ENCODE data around the gene CDK3.
"Not testable (repeated sequence)": the region's sequence is repeated elsewhere in the genome, so short reads cannot be mapped to it uniquely, and the experiment has no call there.

CDK3 gene

DNA sequence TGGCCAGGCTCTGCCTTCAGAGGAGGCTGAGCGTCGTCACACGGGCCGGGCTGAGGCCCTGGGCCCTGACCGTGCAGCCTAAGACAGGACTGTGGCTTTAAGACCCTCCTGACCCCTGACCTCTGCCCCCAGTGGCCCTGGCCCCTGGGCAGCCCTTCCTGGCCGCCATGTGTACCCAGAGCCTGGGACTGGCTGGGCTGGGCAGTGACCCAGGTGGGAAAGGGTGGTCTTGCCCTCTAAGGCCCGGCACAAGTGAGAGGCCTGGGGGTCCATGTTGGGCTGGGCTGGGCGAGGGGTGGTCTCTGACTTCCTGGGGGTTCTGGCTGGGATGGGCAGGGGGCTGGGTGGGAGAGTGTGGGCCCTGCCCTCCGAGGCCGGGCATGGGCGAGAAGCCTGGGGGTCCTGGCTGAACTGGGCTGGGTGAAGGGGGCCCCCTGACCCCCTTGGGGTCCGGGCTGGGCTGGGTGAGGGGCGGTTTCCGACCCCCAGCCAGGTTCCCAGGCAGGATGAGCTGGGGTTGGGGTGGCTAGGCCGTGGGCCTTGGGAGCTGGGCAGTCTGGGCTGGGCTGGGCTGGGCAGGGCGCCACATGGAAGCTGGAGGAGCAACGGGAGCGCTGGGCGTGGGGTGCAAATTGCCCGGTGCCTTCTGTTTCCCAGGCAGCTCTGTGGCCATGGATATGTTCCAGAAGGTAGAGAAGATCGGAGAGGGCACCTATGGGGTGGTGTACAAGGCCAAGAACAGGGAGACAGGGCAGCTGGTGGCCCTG, at the start of gene CDK3:
Gene CDK3, plus strand, starts transcription at position 101 of the 767 bp plus-strand sequence. Its CDS starts 571 bp downstream, at position 672.
- no peak within 1 kb of the TSS for H3K9ac ChIP-seq (ENCODE audit: low read depth, low read length)
- H3K27me3 ChIP-seq (ENCODE audit: insufficient read depth, low read length): no peaks in the 10 kb centered on the region
- no peaks in the 10 kb centered on the region for H3K4me1 ChIP-seq (ENCODE audit: insufficient read depth, low read length)
- H3K27ac ChIP-seq (ENCODE audit: low read length): no peak within 1 kb of the TSS
- 0 out of 2 replicates have a peak, but pooled peaks cover 5% of the 10 kb centered on the region for H3K36me3 ChIP-seq (ENCODE audit: insufficient read depth, low read depth, low read length)
- no peaks in the 10 kb centered on the region for H3K9me3 ChIP-seq (ENCODE audit: insufficient read depth, low read depth, low read length)
- H3K4me3 ChIP-seq (ENCODE audit: low read length): no peak within 1 kb of the TSS

DNA sequence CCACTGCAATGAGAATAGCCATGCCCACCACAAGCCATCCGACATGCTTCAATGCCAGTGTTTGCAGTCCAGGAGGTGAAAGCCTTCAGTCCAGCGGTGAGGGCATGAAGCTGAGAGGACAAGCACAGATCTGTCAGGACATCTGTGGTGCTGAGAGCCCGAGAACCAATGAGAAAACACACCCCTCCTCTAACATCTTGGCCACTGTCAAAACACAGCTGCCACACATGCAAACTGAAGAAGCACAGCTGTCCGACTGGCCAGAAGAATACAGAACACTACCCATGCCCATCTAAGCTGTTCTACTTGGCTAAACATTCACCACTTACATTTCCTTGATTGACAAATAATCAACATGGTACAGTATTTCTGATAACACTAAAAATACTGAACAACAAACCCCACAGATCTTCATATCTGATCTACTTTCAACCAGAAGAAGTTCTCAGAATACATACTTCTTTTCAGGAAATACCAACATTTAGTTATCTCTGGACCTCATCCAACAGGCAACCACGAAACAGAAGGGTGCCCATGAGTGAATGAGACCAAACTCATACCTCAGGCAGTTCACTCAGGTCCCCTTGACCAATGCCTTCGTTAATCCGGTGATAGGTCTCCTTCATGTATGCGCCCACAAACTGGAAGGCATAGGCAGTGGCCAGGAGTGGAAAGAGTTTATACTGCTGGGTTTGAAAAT, 49.6 kb upstream of the CDK3 start:
- no peak overlapping the region for H3K9ac ChIP-seq (ENCODE audit: low read depth, low read length)

DNA sequence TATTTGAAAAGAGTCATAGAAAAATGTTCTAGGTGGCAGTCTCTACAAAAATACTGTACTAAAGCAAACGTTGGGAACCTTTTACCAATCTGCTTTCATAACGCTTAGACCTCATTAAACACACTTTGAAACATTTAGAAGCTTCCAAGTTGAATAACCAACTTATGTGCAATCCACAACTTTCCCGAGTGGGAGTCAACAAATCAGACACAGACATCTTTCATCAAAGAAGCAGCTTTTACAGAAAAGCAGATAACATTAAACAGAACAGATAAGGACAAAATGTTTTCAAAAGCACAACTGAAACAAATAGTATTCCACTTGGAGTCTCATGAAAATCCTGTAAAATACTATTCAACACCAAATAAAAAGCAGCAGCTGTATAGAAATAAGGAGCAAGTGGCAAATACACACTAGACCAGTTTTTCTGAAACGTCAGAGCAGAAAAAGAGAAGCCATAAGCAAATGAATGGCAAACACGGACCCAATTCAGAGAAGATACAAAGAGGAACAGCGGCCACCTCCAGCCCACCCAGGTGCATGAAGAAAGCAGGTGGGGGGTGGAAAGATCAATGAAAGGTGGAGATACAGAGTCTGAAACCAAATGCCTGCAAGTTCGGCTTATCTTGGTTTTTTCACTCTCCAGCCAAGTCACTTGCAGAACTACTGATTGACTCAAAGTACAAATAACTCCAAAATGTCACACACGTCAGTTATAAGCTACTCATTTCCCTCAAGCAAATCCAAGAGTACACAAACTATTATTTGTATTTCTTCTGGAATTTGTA, 41.4 kb upstream of the CDK3 start:
- peaks cover 14% of the 10 kb centered on the region for H3K36me3 ChIP-seq (ENCODE audit: insufficient read depth, low read depth, low read length)
- peak overlapping the region; percentile 27; the same call in 1 of the 2 replicates for H3K9ac ChIP-seq (ENCODE audit: low read depth, low read length)
- H3K9me3 ChIP-seq (ENCODE audit: insufficient read depth, low read depth, low read length): no peaks in the 10 kb centered on the region
- no peaks in the 10 kb centered on the region for H3K27me3 ChIP-seq (ENCODE audit: insufficient read depth, low read length)
- no peak overlapping the region for H3K27ac ChIP-seq (ENCODE audit: low read length)
- peak overlapping the region; percentile 45 for H3K4me3 ChIP-seq (ENCODE audit: low read length)
- H3K4me1 ChIP-seq (ENCODE audit: insufficient read depth, low read length): peaks cover 20% of the 10 kb centered on the region

More for the DNA sequence above, 49.6 kb upstream of the CDK3 start:
- H3K9me3 ChIP-seq (ENCODE audit: insufficient read depth, low read depth, low read length): no peaks in the 10 kb centered on the region
- no peak overlapping the region for H3K4me3 ChIP-seq (ENCODE audit: low read length)
- no peaks in the 10 kb centered on the region for H3K27me3 ChIP-seq (ENCODE audit: insufficient read depth, low read length)
- no peaks in the 10 kb centered on the region for H3K4me1 ChIP-seq (ENCODE audit: insufficient read depth, low read length)
- H3K36me3 ChIP-seq (ENCODE audit: insufficient read depth, low read depth, low read length): peaks cover 85% of the 10 kb centered on the region
- H3K27ac ChIP-seq (ENCODE audit: low read length): no peak overlapping the region

DNA sequence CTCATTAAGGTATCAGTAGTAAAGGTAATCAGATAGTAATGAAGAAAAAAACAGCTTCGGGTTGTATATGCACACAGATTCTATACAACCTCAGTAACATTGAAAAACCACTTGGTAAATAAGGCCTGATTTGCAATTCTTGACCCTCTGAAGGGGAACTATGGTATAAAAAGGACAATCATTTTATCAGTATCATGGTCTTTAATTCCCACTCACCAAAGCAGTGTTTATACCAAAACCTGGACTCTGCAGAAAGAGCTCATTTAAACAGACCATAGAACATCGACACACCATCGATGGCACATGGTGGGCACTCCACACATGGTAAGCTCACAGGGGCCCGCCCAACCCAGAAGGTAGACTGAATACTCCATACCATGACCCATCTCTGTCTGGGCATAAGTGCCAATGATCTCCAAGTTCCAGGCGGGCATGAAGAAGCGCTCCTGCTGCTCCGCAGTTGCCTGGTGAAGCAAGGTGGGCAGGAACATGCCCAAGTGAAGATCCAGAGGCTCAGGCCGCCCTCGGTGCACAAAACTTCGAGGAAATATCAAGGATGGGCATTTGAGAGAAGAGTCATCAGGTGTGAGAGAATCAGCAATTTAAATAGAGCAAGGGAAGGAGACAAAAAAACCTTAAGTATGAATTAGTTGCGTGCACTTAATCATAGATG, 40.7 kb upstream of the CDK3 start:
- no peaks in the 10 kb centered on the region for H3K27me3 ChIP-seq (ENCODE audit: insufficient read depth, low read length)
- H3K9me3 ChIP-seq (ENCODE audit: insufficient read depth, low read depth, low read length): no peaks in the 10 kb centered on the region

DNA sequence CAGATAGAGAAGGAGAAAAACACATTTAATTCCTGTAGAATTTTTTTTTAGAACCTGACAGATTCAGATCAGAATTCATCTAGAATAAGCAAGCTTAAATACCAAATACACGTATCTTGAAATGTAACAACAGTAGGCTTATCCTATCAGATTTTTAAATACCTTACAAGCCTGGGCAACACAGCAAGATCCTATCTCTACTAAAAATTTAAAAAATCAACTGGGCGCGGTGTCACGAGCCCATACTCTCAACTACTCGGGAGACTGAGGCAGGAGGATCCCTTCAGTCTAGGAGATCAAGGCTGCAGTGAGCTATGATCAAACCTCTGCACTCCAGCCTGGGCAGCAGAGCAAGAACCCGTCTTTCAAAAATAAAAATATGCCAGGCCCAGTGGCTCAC, 35.2 kb upstream of the CDK3 start:
- Histone ChIP-seq H3K4me3 (ENCODE audit: low read length) (no peak overlapping the region), H3K27ac (ENCODE audit: low read length) (no peak overlapping the region), H3K36me3 (ENCODE audit: insufficient read depth, low read depth, low read length) (peaks cover 4% of the 10 kb centered on the region; the same call in 1 of the 2 replicates), H3K4me1 (ENCODE audit: insufficient read depth, low read length) (peaks cover 2% of the 10 kb centered on the region; the same call in 1 of the 2 replicates), H3K9me3 (ENCODE audit: insufficient read depth, low read depth, low read length) (no peaks in the 10 kb centered on the region), H3K9ac (ENCODE audit: low read depth, low read length) (no peak overlapping the region), H3K27me3 (ENCODE audit: insufficient read depth, low read length) (no peaks in the 10 kb centered on the region)

More for the DNA sequence above, 40.7 kb upstream of the CDK3 start:
- Histone ChIP-seq H3K36me3 (ENCODE audit: insufficient read depth, low read depth, low read length) (peaks cover 10% of the 10 kb centered on the region), H3K9ac (ENCODE audit: low read depth, low read length) (peak overlapping the region; percentile 27; the same call in 1 of the 2 replicates), H3K4me3 (ENCODE audit: low read length) (peak overlapping the region; percentile 45), H3K4me1 (ENCODE audit: insufficient read depth, low read length) (peaks cover 20% of the 10 kb centered on the region), H3K27ac (ENCODE audit: low read length) (no peak overlapping the region)

DNA sequence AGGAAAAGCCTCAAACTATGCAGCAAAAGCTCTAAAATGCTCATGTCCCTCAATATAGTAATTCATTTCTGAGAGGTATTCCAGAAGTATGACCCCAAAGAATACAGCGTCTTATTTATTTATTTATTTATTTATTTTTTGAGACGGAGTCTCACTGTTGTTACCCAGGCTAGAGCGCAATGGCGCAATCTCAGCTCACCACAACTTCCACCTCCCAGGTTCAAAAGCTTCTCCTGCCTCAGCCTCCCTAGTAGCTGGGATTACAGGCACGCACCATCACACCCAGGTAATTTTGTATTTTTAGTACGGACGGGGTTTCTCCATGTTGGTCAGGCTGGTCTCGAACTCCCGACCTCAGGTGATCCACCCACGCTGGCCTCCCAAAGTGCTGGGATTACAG, 31.6 kb upstream of the CDK3 start:
- peaks cover 14% of the 10 kb centered on the region for H3K36me3 ChIP-seq (ENCODE audit: insufficient read depth, low read depth, low read length)
- H3K4me3 ChIP-seq (ENCODE audit: low read length); H3K9me3 ChIP-seq (ENCODE audit: insufficient read depth, low read depth, low read length); H3K4me1 ChIP-seq (ENCODE audit: insufficient read depth, low read length); H3K27ac ChIP-seq (ENCODE audit: low read length); H3K27me3 ChIP-seq (ENCODE audit: insufficient read depth, low read length); H3K9ac ChIP-seq (ENCODE audit: low read depth, low read length): not testable (repeated sequence)

DNA sequence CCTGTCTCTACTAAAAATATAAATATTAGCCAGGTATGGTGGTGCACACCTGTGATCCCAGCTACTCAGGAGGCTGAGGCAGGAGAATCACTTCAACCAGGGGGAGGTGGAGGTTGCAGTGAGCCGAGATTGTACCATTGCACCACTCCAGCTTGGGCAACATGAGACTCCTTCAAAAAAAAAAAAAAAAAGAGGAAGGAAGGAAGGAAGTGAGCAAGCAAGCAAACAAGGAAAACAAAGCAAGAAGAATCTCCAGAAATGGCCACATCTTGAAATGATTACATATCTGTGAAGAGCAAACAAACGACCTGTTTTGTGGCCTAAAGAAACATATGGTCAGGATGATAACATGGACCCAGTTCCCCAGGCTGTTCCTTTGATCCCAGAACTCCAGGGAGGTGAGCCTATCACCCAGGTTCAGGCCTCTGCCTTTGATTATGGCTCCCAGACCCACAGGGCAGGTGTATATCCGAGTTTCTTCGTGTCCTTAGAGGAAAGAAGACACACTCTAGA, 30.6 kb upstream of the CDK3 start:
- peaks cover 19% of the 10 kb centered on the region for H3K36me3 ChIP-seq (ENCODE audit: insufficient read depth, low read depth, low read length)
- no peaks in the 10 kb centered on the region for H3K27me3 ChIP-seq (ENCODE audit: insufficient read depth, low read length)
- H3K4me3 ChIP-seq (ENCODE audit: low read length): no peak overlapping the region
- no peak overlapping the region for H3K9ac ChIP-seq (ENCODE audit: low read depth, low read length)
- no peaks in the 10 kb centered on the region for H3K4me1 ChIP-seq (ENCODE audit: insufficient read depth, low read length)
- no peaks in the 10 kb centered on the region for H3K9me3 ChIP-seq (ENCODE audit: insufficient read depth, low read depth, low read length)
- H3K27ac ChIP-seq (ENCODE audit: low read length): no peak overlapping the region

DNA sequence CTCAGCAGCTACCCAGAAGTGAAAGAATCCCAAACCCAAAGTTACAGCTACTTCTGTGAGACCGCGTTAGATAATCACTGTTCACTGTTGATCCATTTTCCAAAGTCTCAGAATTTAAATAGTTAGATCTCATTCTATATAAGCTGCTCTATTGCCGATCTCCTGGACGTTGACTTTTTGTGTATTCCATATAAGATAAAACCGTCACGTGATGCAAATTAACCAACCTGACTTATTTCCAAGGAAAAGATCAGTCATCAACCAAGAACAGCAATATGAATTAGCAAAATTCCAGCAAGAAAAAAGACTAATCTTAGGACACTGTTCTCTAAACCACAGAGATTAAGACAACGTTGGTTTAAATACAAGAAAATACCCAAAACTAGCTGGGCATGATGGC, 30.0 kb upstream of the CDK3 start:
- H3K36me3 ChIP-seq (ENCODE audit: insufficient read depth, low read depth, low read length): peaks cover 19% of the 10 kb centered on the region
- no peaks in the 10 kb centered on the region for H3K4me1 ChIP-seq (ENCODE audit: insufficient read depth, low read length)
- H3K9me3 ChIP-seq (ENCODE audit: insufficient read depth, low read depth, low read length): no peaks in the 10 kb centered on the region
- H3K27ac ChIP-seq (ENCODE audit: low read length): no peak overlapping the region
- H3K27me3 ChIP-seq (ENCODE audit: insufficient read depth, low read length): no peaks in the 10 kb centered on the region
- no peak overlapping the region for H3K9ac ChIP-seq (ENCODE audit: low read depth, low read length)
- H3K4me3 ChIP-seq (ENCODE audit: low read length): no peak overlapping the region

DNA sequence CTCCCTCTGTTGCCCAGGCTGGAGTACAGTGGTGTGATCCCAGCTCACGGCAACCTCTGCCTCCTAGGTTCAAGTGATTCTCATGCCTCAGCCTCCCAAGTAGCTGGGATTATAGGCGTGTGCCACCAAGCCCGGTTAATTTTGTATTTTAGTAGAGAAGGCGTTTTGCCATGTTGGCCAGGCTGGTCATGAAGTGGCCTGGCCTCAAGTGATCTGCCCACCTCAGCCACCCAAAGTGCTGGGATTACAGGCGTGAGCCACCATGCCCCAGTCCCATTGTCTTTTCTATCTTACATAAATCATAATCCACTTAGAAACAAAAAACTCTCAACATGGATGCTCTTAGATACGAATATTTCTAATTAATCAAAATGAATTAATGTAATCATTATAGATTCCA, 25.5 kb upstream of the CDK3 start:
- H3K27ac ChIP-seq (ENCODE audit: low read length); H3K4me1 ChIP-seq (ENCODE audit: insufficient read depth, low read length): not testable (repeated sequence)

DNA sequence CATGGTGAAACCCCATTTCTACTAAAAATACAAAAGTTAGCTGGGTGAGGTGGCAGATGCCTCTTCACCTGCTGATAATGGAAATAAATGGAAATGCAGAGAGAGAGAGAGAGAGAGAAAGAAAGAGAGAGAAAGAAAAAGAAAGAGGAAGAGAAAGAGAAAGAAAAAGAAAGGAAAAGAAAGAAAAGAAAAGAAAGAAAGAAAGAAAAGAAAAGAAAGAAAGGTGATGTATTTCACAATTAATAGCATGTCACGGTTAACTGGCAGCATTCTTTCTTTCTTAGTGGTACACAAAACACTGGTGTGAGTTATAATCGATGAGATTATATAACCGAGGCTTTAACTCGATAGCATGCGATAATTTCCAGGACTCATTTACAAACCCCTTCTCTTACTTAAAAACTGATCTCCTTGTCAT, 24.9 kb upstream of the CDK3 start:
- peaks cover 15% of the 10 kb centered on the region for H3K36me3 ChIP-seq (ENCODE audit: insufficient read depth, low read depth, low read length)
- no peak overlapping the region for H3K4me3 ChIP-seq (ENCODE audit: low read length)
- H3K9me3 ChIP-seq (ENCODE audit: insufficient read depth, low read depth, low read length): no peaks in the 10 kb centered on the region
- H3K4me1 ChIP-seq (ENCODE audit: insufficient read depth, low read length): peaks cover 3% of the 10 kb centered on the region; the same call in 1 of the 2 replicates
- H3K27me3 ChIP-seq (ENCODE audit: insufficient read depth, low read length): no peaks in the 10 kb centered on the region
- no peak overlapping the region for H3K27ac ChIP-seq (ENCODE audit: low read length)
- H3K9ac ChIP-seq (ENCODE audit: low read depth, low read length): no peak overlapping the region

More for the DNA sequence above, 25.5 kb upstream of the CDK3 start:
- not testable (repeated sequence) for H3K4me3 ChIP-seq (ENCODE audit: low read length); H3K9ac ChIP-seq (ENCODE audit: low read depth, low read length); H3K27me3 ChIP-seq (ENCODE audit: insufficient read depth, low read length); H3K9me3 ChIP-seq (ENCODE audit: insufficient read depth, low read depth, low read length)
- H3K36me3 ChIP-seq (ENCODE audit: insufficient read depth, low read depth, low read length): peaks cover 17% of the 10 kb centered on the region
